Measurements from ENCODE around the gene NAALADL2. TPM values are rescaled to one million over a fixed set of nuclear protein-coding genes. Genes with fewer than 3 reads are reported as not detected.

The NAALADL2 gene
- polyA plus RNA-seq, 3 donors = not detected

GRCh38 chr3:175475765-175476164 is 616.6 kb downstream of the NAALADL2 start:
- Histone ChIP-seq H3K27me3 (ENCODE audit: control insufficient read depth in 2 of 2, insufficient read depth in 2 of 2, low read length in 2 of 2) (no peaks in the 10 kb centered on the region), H3K4me3 (replicated peaks in 1 of 3; ENCODE audit: low read depth in 2 of 3, low read length in 3 of 3) (no peak overlapping the region), H3K9me3 (replicated peaks in 1 of 2; ENCODE audit: control insufficient read depth in 1 of 2, insufficient read depth in 1 of 2, low read length in 2 of 2) (no peaks in the 10 kb centered on the region), H3K9ac (ENCODE audit: insufficient read depth, low read length, poor library complexity, severe bottlenecking) (no peak overlapping the region), H3K36me3 (replicated peaks in 1 of 2; ENCODE audit: control insufficient read depth in 1 of 2, insufficient read depth in 2 of 2, low read length in 2 of 2) (no peaks in the 10 kb centered on the region), H3K4me2 (replicated peaks; ENCODE audit: extremely low read depth, low read length, poor library complexity, severe bottlenecking) (no peak overlapping the region), H3K27ac (ENCODE audit: low read depth in 1 of 2, low read length in 2 of 2) (no peak overlapping the region), H3K79me2 (ENCODE audit: insufficient read depth, low read length) (no peaks in the 10 kb centered on the region), H2AFZ (ENCODE audit: insufficient read depth, low read depth, low read length, poor library complexity, severe bottlenecking) (no peak overlapping the region), H4K20me1 (ENCODE audit: insufficient read depth, low read length) (no peaks in the 10 kb centered on the region), H3K4me1 (ENCODE audit: control insufficient read depth in 1 of 2, insufficient read depth in 2 of 2, low read length in 2 of 2) (no peaks in the 10 kb centered on the region)
- Mint-ChIP-seq H3K27ac (no peak overlapping the region), H3K4me3 (no peak overlapping the region), H3K4me1 (no peaks in the 10 kb centered on the region), H3K9me3 (peaks cover 0 to 1% (median 0%) of the 10 kb centered on the region in 7 donors), H3K27me3 (ENCODE audit: low read depth in 3 of 3) (no peaks in the 10 kb centered on the region), H3K36me3 (no peaks in the 10 kb centered on the region)
- 90% methylated on average over 3 of the region's 4 CpGs for WGBS (ENCODE audit: insufficient coverage)
- DNase-seq = no peak
- intact Hi-C loops (cut with micrococcal nuclease) = no loop called here
- TF ChIP-seq CTCF (IDR thresholded peaks at IDR 0.05) = no peak

GRCh38 chr3:175476489-175476888 is 617.4 kb downstream of the NAALADL2 start:
- Mint-ChIP-seq H3K9me3 (peaks cover 0 to 1% (median 0%) of the 10 kb centered on the region in 7 donors), H3K4me3 (no peak overlapping the region), H3K27ac (no peak overlapping the region), H3K36me3 (no peaks in the 10 kb centered on the region), H3K4me1 (no peaks in the 10 kb centered on the region), H3K27me3 (ENCODE audit: low read depth in 3 of 3) (no peaks in the 10 kb centered on the region)
- WGBS (ENCODE audit: insufficient coverage) = no CpG with 5 or more reads among the region's 2 CpGs
- intact Hi-C loops (cut with micrococcal nuclease) = no loop called here
- Histone ChIP-seq H3K4me2 (replicated peaks; ENCODE audit: extremely low read depth, low read length, poor library complexity, severe bottlenecking) (no peak overlapping the region), H3K27me3 (ENCODE audit: control insufficient read depth in 2 of 2, insufficient read depth in 2 of 2, low read length in 2 of 2) (no peaks in the 10 kb centered on the region), H3K4me3 (replicated peaks in 1 of 3; ENCODE audit: low read depth in 2 of 3, low read length in 3 of 3) (no peak overlapping the region), H3K9ac (ENCODE audit: insufficient read depth, low read length, poor library complexity, severe bottlenecking) (no peak overlapping the region), H3K4me1 (ENCODE audit: control insufficient read depth in 1 of 2, insufficient read depth in 2 of 2, low read length in 2 of 2) (no peaks in the 10 kb centered on the region), H3K9me3 (replicated peaks in 1 of 2; ENCODE audit: control insufficient read depth in 1 of 2, insufficient read depth in 1 of 2, low read length in 2 of 2) (no peaks in the 10 kb centered on the region), H3K36me3 (replicated peaks in 1 of 2; ENCODE audit: control insufficient read depth in 1 of 2, insufficient read depth in 2 of 2, low read length in 2 of 2) (no peaks in the 10 kb centered on the region), H3K79me2 (ENCODE audit: insufficient read depth, low read length) (no peaks in the 10 kb centered on the region), H4K20me1 (ENCODE audit: insufficient read depth, low read length) (no peaks in the 10 kb centered on the region), H2AFZ (ENCODE audit: insufficient read depth, low read depth, low read length, poor library complexity, severe bottlenecking) (no peak overlapping the region), H3K27ac (ENCODE audit: low read depth in 1 of 2, low read length in 2 of 2) (no peak overlapping the region)
- TF ChIP-seq CTCF (IDR thresholded peaks at IDR 0.05) = no peak
- DNase-seq = no peak

Measured in CD14-positive monocyte (primary cell).